Common myeloid progenitor, CD34-positive (primary cell): ENCODE results near the gene FGFRL1.

Experiments
- CTCF ChIA-PET: fragments of 350-600 bp; sonication (Branson Sonifier 250); formaldehyde crosslinking; loops from one replicate; lab custom pipeline; 2021; ENCODE audit warnings: antibody characterized with exemption; lab: Charles Lee
- POLR2A ChIA-PET: fragments of 350-600 bp; sonication (Branson Sonifier 250); formaldehyde crosslinking; loops from one replicate; lab custom pipeline; 2021; ENCODE audit warnings: antibody characterized with exemption; lab: Charles Lee
- DNase-seq, 3 donors: peaks; one replicate each; pipeline versions ENCODE4 v3.0.0 to v3.0.0-alpha.2; 2013
- H3K27ac ChIP-seq, 2 experiments: 1 replicate in 1 of 2; 2 replicates in 1 of 2; pipeline ENCODE4 v1.7.0; 2013; ENCODE audit warnings: inconsistent platforms in 2 of 2, low read length in 2 of 2, mild to moderate bottlenecking in 2 of 2, low read depth in 1 of 2, moderate library complexity in 1 of 2; ENCODE audit not compliant: severe bottlenecking in 2 of 2, insufficient read depth in 1 of 2, poor library complexity in 1 of 2
- H3K27me3 ChIP-seq, 5 experiments: replicated peaks in 2 of 5; 1 replicate in 3 of 5; 2 replicates in 2 of 5; pipeline versions ENCODE4 v1.6.1 to v1.7.0; 2013; ENCODE audit warnings: low read length in 4 of 5, mild to moderate bottlenecking in 2 of 5, moderate library complexity in 2 of 5, inconsistent platforms in 1 of 5; ENCODE audit not compliant: insufficient read depth in 5 of 5, control insufficient read depth in 4 of 5
- H3K36me3 ChIP-seq, 4 experiments: 1 replicate in 2 of 4; 2 replicates in 2 of 4; pipeline versions ENCODE4 v1.6.1 to v1.7.0; 2013; ENCODE audit warnings: low read length in 3 of 4, control low read depth in 1 of 4, mild to moderate bottlenecking in 1 of 4; ENCODE audit not compliant: control insufficient read depth in 4 of 4, insufficient read depth in 4 of 4
- H3K4me1 ChIP-seq, 4 experiments: 1 replicate in 3 of 4; 2 replicates in 1 of 4; pipeline versions ENCODE4 v1.6.1 to v1.7.1; 2013; ENCODE audit warnings: low read length in 3 of 4, mild to moderate bottlenecking in 3 of 4, control low read depth in 1 of 4, inconsistent platforms in 1 of 4, moderate library complexity in 1 of 4; ENCODE audit not compliant: control insufficient read depth in 4 of 4, insufficient read depth in 4 of 4; ENCODE audit errors: control extremely low read depth in 1 of 4
- H3K4me3 ChIP-seq, 7 experiments: 1 replicate in 4 of 7; 2 replicates in 3 of 7; pipeline versions ENCODE4 v1.5.1 to v1.7.0; 2013; ENCODE audit warnings: mild to moderate bottlenecking in 7 of 7, low read length in 6 of 7, moderate library complexity in 6 of 7, inconsistent platforms in 2 of 7, low read depth in 2 of 7, control low read depth in 1 of 7; ENCODE audit not compliant: insufficient read depth in 4 of 7, control insufficient read depth in 1 of 7; ENCODE audit errors: extremely low read depth in 1 of 7
- H3K9me3 ChIP-seq, 5 experiments: 1 replicate in 4 of 5; 2 replicates in 1 of 5; pipeline versions ENCODE4 v1.6.1 to v1.7.1; 2013; ENCODE audit warnings: low read length in 4 of 5, mild to moderate bottlenecking in 2 of 5, inconsistent platforms in 1 of 5, low read depth in 1 of 5, moderate library complexity in 1 of 5; ENCODE audit not compliant: control insufficient read depth in 4 of 5, insufficient read depth in 2 of 5; ENCODE audit errors: control extremely low read depth in 1 of 5
- WGBS: methylation state at CpG from one replicate; pipeline ENCODE4 v1.1.5; 2013; ENCODE audit not compliant: insufficient coverage; 5-methylcytosine and 5-hydroxymethylcytosine counted together

FGFRL1 gene

DNA sequence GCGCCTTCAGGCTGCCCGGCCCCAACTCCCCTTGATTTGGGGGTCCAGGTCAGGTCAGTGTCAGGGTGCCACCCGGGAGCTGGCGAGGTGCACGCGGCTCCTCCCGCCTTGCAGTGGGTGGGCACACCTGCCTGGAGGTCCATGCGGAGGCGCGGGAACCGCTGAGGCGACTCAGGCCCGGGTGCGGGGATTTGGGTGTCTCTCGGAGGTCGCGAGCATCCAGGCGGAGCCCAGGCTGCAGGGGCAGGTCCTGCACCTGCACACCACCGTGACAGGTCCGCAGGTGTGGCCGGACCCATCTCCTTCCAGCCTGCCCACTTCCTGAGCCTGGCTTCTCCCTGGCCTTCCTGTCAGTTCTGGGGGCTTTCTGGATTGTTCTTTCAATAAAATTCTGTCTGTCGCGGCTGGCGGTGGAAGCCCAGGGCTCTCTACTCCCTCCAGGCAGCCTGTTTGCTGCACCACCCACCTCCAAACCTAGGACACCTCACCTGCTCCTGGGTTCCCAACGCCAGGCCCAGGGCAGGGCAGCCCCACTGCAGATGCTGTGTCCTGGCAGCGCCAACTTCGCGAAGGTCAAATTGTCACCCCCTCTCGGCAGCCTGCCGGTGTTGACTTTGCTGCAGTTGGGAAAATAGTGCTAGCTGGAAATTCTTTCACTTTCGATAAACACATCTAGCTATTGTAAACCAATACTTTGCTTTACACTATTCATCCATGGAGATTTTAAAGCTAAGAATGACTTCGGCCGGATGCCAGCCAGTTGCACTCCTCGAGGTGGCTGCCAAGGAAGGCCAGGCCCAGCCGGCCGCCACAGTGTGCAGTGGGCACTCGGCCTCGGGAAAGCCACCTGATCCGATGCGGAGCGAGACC, 35.9 kb downstream of the FGFRL1 start:
- peaks cover 0 to 72% (median 20%) of the 10 kb centered on the region in 5 experiments for H3K27me3 ChIP-seq
- ChIA-PET POLR2A (no interaction called here), CTCF (no interaction called here)
- DNase-seq = no peak
- no peaks in the 10 kb centered on the region for H3K36me3 ChIP-seq
- no peak overlapping the region for H3K27ac ChIP-seq
- no peaks in the 10 kb centered on the region for H3K9me3 ChIP-seq
- peaks cover 0 to 15% (median 13%) of the 10 kb centered on the region in 4 experiments for H3K4me1 ChIP-seq
- no peak overlapping the region for H3K4me3 ChIP-seq
- WGBS = 75% methylated on average over 40 of the region's 41 CpGs

- H3K27ac ChIP-seq = no peak overlapping the region
- ChIA-PET CTCF (interaction anchor here (1.2 kb wide), 1 partner anchor 9 kb away, joined by 4 read pairs; no protein-coding TSS in a partner anchor), POLR2A (no interaction called here)
- H3K36me3 ChIP-seq = no peaks in the 10 kb centered on the region
- H3K9me3 ChIP-seq = no peaks in the 10 kb centered on the region
- no peak overlapping the region for H3K4me3 ChIP-seq
- 93% methylated on average over 25 of the region's 34 CpGs for WGBS
- H3K27me3 ChIP-seq = peaks cover 0 to 77% (median 20%) of the 10 kb centered on the region in 5 experiments
- peaks cover 0 to 14% (median 12%) of the 10 kb centered on the region in 4 experiments for H3K4me1 ChIP-seq
- DNase-seq = no peak
Observed at GRCh38 chr4:1047976-1048772, 36.7 kb downstream of the FGFRL1 start.

DNA sequence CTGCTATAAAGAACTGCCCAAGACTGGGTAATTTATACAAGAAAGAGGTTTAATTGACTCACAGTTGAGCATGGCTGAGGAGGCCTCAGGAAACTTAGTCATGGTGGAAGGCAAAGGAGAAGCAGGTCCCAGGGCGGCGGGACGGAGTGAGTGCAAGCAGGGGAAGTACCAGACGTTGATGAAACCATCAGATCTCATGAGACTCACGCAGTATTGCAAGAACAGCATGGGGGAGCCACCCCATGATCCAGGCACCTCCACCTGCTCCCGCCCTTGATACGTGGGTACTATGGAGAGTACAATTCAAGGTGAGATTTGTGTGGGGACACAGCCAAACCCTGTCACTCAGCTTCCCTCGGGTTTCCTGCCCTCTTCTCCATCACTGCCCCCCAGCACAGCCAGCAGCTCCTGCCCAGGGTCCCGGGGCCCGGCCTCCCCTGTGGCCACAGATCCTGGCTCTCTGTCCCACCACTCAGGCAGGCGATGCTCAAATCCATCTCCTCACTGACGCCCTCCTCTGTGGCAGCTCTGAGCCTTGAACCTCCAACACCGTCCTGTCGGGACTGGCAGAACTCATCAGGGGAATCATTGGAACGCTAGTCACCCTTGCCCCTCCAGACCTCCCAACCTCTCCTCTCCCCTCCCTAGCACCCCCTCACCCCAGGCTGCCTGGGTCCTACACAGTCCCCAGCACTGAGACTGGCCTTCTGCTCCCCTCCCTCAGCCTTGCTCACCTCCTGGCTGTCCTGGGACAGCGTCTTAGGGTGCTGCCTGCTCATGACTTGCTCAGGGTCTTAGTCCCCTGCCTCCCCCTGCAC, 37.6 kb downstream of the FGFRL1 start:
- ChIA-PET CTCF (interaction anchor here (1.2 kb wide), 1 partner anchor 10 kb away, joined by 4 read pairs; no protein-coding TSS in a partner anchor), POLR2A (interaction anchor here (0.6 kb wide), 1 partner anchor 302 kb away, joined by 5 read pairs; no protein-coding TSS in a partner anchor)
- 66% methylated on average over 16 of the region's 16 CpGs for WGBS
- peak in 2 of 3 donors; percentile 71 to 73 for DNase-seq
- peaks cover 0 to 6% (median 4%) of the 10 kb centered on the region in 4 experiments for H3K4me1 ChIP-seq
- no peaks in the 10 kb centered on the region for H3K36me3 ChIP-seq
- peaks cover 0 to 69% (median 16%) of the 10 kb centered on the region in 5 experiments for H3K27me3 ChIP-seq
- H3K27ac ChIP-seq = no peak overlapping the region
- no peaks in the 10 kb centered on the region for H3K9me3 ChIP-seq
- no peak overlapping the region for H3K4me3 ChIP-seq

DNA sequence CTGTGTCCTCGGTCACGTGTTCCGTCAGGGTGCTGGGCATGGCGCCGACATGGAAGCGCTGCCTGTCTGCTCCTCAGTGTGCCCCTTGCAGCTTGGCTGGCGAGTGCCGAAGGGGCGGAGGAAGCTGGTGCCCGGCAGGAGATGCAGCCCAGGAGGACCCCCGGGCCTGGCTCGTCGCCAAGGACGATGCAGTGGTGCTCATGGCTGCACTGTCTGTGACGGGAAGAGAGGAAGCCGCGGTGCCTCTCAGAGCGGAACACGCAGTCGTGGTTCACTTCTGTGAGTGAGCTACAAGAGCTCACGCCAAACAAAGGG, 38.1 kb downstream of the FGFRL1 start:
- Histone ChIP-seq H3K4me1 (peaks cover 0 to 2% (median under 1%) of the 10 kb centered on the region in 4 experiments), H3K4me3 (no peak overlapping the region), H3K9me3 (no peaks in the 10 kb centered on the region), H3K27me3 (peaks cover 0 to 64% (median 12%) of the 10 kb centered on the region in 5 experiments), H3K36me3 (no peaks in the 10 kb centered on the region), H3K27ac (no peak overlapping the region)
- no peak for DNase-seq
- POLR2A ChIA-PET = no interaction called here
- 84% methylated on average over 18 of the region's 21 CpGs for WGBS
- CTCF ChIA-PET = interaction anchor here (1.2 kb wide), 1 partner anchor 11 kb away, joined by 4 read pairs; no protein-coding TSS in a partner anchor

DNA sequence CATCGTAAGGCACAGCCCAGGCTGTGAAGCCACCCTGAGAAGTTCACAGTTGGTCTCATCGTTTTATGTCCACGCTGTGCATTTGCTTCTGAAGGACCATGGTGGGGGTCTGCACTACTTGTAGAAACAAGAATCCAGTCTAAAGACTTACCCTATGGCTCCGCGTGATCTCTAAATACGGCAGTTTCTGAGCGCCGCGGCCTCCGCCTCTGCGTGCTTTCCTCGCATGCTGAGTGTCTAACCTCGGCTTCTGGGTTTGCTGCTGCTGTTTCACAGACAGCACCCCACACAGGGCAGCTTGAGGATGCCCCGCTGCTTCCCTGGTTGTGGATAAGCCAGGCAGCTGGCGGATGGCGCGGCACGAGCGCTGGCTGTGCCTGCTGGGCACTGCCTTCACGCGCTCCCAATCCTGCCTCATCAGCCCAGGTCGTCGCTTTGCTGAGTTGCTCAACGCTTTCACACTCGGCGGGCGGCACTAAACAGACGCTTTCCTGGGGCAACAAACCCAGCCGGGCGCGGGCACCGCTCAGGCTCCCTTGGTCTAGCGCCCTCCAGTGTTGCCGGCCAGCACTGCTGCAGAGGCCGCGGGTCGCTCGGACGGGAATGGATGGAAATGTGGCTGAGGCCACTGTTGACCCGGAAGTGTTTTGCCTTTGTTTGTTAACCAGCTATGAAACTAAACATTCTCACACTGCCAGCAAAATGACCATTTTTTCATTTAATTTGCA, 39.2 kb downstream of the FGFRL1 start:
- CTCF ChIA-PET = interaction anchor here (0.6 to 0.9 kb wide), 3 partner anchors 14 to 23 kb away, joined by 3 read pairs; no protein-coding TSS in a partner anchor
- Histone ChIP-seq H3K4me3 (no peak overlapping the region), H3K9me3 (no peaks in the 10 kb centered on the region), H3K36me3 (no peaks in the 10 kb centered on the region), H3K4me1 (peaks cover 0 to 7% (median 6%) of the 10 kb centered on the region in 4 experiments), H3K27ac (no peak overlapping the region), H3K27me3 (peaks cover 0 to 53% (median 3%) of the 10 kb centered on the region in 5 experiments)
- DNase-seq = peak in 1 of 3 donors; percentile 18
- POLR2A ChIA-PET = interaction anchor here (0.6 kb wide), 1 partner anchor 639 kb away, joined by 3 read pairs; no protein-coding TSS in a partner anchor
- 91% methylated on average over 40 of the region's 40 CpGs for WGBS

DNA sequence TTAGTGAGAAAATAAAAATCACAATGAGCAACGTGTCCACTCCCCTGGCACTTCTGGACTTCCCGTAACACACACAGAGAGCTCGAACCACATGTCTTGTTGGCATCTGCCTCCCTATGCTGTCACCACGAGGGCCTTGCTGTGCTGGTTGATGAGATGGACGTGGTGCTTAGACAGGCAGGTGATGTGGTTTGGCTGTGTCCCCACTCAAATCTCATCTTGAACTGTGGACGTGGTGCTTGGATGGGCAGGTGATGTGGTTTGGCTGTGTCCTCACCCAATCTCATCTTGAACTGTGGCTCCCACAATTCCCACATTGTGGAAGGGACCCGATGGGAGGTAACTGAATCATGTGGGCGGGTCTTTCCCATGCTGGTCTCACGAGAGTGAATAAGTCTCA, 40.0 kb downstream of the FGFRL1 start:
- H3K27me3 ChIP-seq = peaks cover 0 to 48% (median 3%) of the 10 kb centered on the region in 5 experiments

More for the DNA sequence above, 40.0 kb downstream of the FGFRL1 start:
- CTCF ChIA-PET = interaction anchor here (0.8 to 0.9 kb wide), 2 partner anchors 13 to 24 kb away, joined by 3 read pairs; no protein-coding TSS in a partner anchor
- peaks cover 0 to 14% (median 12%) of the 10 kb centered on the region in 4 experiments for H3K4me1 ChIP-seq
- no peak overlapping the region for H3K27ac ChIP-seq
- DNase-seq = no peak
- H3K4me3 ChIP-seq = no peak overlapping the region
- no peaks in the 10 kb centered on the region for H3K36me3 ChIP-seq
- 100% methylated on average over 1 of the region's 9 CpGs for WGBS
- POLR2A ChIA-PET = interaction anchor here (0.6 kb wide), 1 partner anchor 638 kb away, joined by 3 read pairs; no protein-coding TSS in a partner anchor
- H3K9me3 ChIP-seq = no peaks in the 10 kb centered on the region
